Measurements from ENCODE around the gene SOCS6.

DNA sequence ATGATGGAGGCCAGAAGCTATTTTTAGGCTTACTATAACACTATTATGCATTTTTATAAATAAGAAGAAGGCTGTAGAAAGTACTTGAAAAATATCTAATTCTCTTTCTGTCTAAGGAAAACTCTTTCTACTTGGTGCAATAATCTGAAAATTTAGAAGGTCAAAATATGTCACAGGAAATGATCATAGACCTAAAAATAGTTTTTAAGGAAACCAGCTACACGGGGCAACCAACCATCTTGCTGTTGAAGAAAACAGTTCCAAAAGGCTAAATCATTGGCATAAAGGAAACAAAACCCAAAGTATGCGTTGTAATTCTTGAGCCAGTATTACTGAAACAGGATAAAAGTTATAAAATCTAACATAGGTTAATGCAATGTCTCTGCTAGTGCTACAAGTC, 40.2 kb downstream of the SOCS6 start:
- TF ChIP-seq, protein P1, sequence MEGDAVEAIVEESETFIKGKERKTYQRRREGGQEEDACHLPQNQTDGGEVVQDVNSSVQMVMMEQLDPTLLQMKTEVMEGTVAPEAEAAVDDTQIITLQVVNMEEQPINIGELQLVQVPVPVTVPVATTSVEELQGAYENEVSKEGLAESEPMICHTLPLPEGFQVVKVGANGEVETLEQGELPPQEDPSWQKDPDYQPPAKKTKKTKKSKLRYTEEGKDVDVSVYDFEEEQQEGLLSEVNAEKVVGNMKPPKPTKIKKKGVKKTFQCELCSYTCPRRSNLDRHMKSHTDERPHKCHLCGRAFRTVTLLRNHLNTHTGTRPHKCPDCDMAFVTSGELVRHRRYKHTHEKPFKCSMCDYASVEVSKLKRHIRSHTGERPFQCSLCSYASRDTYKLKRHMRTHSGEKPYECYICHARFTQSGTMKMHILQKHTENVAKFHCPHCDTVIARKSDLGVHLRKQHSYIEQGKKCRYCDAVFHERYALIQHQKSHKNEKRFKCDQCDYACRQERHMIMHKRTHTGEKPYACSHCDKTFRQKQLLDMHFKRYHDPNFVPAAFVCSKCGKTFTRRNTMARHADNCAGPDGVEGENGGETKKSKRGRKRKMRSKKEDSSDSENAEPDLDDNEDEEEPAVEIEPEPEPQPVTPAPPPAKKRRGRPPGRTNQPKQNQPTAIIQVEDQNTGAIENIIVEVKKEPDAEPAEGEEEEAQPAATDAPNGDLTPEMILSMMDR (IDR thresholded peaks at IDR 0.05; ENCODE audit: borderline replicate concordance, extremely low read depth, low read length, poor library complexity, severe bottlenecking) = no peak
- no peak for TF ChIP-seq EZH2 (IDR thresholded peaks at IDR 0.05; ENCODE audit: borderline replicate concordance, low read depth, low read length, severe bottlenecking)

Data from DND-41 (cell line).